Measurements from ENCODE around the gene FOS.

- TF ChIP-seq CTCF (IDR thresholded peaks at IDR 0.05) = no peak
- TF ChIP-seq POLR2A (IDR thresholded peaks at IDR 0.05) = no peak
- TF ChIP-seq POLR2AphosphoS5 (IDR thresholded peaks at IDR 0.05) = no peak
These were observed 31.9 kb upstream of the FOS start for GRCh38 chr14:75246546-75247285.
